Measurements from ENCODE around the gene SPP2. TPM values are rescaled to one million over a fixed set of nuclear protein-coding genes. Genes with fewer than 3 reads are reported as not detected.

The SPP2 gene, protein sequence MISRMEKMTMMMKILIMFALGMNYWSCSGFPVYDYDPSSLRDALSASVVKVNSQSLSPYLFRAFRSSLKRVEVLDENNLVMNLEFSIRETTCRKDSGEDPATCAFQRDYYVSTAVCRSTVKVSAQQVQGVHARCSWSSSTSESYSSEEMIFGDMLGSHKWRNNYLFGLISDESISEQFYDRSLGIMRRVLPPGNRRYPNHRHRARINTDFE
- not detected in 2 replicates for total RNA-seq (2014; rRNA removed; shearing (Covaris generic))

DNA sequence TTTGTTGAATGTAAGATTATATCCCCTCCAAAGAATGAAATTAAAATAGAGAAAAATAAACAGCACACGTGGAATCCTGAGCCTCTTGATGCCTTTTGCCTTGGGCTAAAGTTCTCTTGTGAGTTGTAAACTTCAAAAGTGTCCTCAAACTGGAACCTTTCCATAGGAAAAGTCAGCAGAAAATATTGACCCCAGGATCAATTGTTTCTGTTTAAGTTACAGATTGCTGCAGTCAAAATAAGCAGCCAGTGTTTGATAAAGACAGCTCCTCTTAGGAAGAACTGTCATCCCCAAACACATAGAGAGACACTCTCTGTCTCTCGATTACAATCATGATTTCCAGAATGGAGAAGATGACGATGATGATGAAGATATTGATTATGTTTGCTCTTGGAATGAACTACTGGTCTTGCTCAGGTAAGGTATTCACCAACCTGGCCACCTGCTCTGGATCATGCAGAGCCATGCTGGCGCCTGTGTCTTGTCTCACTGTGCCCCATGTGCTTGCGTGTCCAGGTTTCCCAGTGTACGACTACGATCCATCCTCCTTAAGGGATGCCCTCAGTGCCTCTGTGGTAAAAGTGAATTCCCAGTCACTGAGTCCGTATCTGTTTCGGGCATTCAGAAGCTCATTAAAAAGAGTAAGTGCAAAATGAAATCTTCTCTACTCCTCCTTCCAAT is at the start of gene SPP2:
TSS of gene SPP2 (plus strand) at position 248 of the 681 bp plus-strand sequence. CDS start at position 333, 85 bp downstream.
- H3K27me3 ChIP-seq (ENCODE audit: control insufficient read depth, insufficient read depth, low read length) = no peaks in the 10 kb centered on the region
- H3K4me3 ChIP-seq (ENCODE audit: insufficient read depth, low read depth, low read length) = no peak within 1 kb of the TSS
- no peaks in the 10 kb centered on the region for H3K36me3 ChIP-seq (replicated peaks; ENCODE audit: control insufficient read depth, insufficient read depth, low read length)
- DNase-seq = no peak

GRCh38 chr2:234001380-234002160 is 48.9 kb upstream of the SPP2 start:
- Histone ChIP-seq H3K27me3 (ENCODE audit: control insufficient read depth, insufficient read depth, low read length) (no peaks in the 10 kb centered on the region), H3K4me3 (ENCODE audit: insufficient read depth, low read depth, low read length) (no peak overlapping the region), H3K36me3 (replicated peaks; ENCODE audit: control insufficient read depth, insufficient read depth, low read length) (no peaks in the 10 kb centered on the region)
- no peak for DNase-seq

- H3K4me3 ChIP-seq (ENCODE audit: insufficient read depth, low read depth, low read length) = no peak overlapping the region
- no peaks in the 10 kb centered on the region for H3K27me3 ChIP-seq (ENCODE audit: control insufficient read depth, insufficient read depth, low read length)
- H3K36me3 ChIP-seq (replicated peaks; ENCODE audit: control insufficient read depth, insufficient read depth, low read length) = no peaks in the 10 kb centered on the region
- DNase-seq = no peak
Measured at GRCh38 chr2:234002281-234002680, 48.2 kb upstream of the SPP2 start.

GRCh38 chr2:234003972-234004617 is 46.4 kb upstream of the SPP2 start:
- Histone ChIP-seq H3K36me3 (replicated peaks; ENCODE audit: control insufficient read depth, insufficient read depth, low read length) (no peaks in the 10 kb centered on the region), H3K27me3 (ENCODE audit: control insufficient read depth, insufficient read depth, low read length) (no peaks in the 10 kb centered on the region), H3K4me3 (ENCODE audit: insufficient read depth, low read depth, low read length) (no peak overlapping the region)
- no peak for DNase-seq

GRCh38 chr2:234005126-234005525 is 45.4 kb upstream of the SPP2 start:
- no peak for DNase-seq
- Histone ChIP-seq H3K27me3 (ENCODE audit: control insufficient read depth, insufficient read depth, low read length) (no peaks in the 10 kb centered on the region), H3K36me3 (replicated peaks; ENCODE audit: control insufficient read depth, insufficient read depth, low read length) (no peaks in the 10 kb centered on the region), H3K4me3 (ENCODE audit: insufficient read depth, low read depth, low read length) (no peak overlapping the region)

- Histone ChIP-seq H3K4me3 (ENCODE audit: insufficient read depth, low read depth, low read length) (no peak overlapping the region), H3K27me3 (ENCODE audit: control insufficient read depth, insufficient read depth, low read length) (no peaks in the 10 kb centered on the region), H3K36me3 (replicated peaks; ENCODE audit: control insufficient read depth, insufficient read depth, low read length) (no peaks in the 10 kb centered on the region)
- DNase-seq = no peak
Measured at GRCh38 chr2:234006501-234006900, 44.0 kb upstream of the SPP2 start.

- H3K36me3 ChIP-seq (replicated peaks; ENCODE audit: control insufficient read depth, insufficient read depth, low read length) = no peaks in the 10 kb centered on the region
- no peak for DNase-seq
- no peaks in the 10 kb centered on the region for H3K27me3 ChIP-seq (ENCODE audit: control insufficient read depth, insufficient read depth, low read length)
- no peak overlapping the region for H3K4me3 ChIP-seq (ENCODE audit: insufficient read depth, low read depth, low read length)
Measured at GRCh38 chr2:234014427-234014826, 36.1 kb upstream of the SPP2 start.

GRCh38 chr2:234015861-234016260 is 34.6 kb upstream of the SPP2 start:
- DNase-seq = no peak
- Histone ChIP-seq H3K4me3 (ENCODE audit: insufficient read depth, low read depth, low read length) (no peak overlapping the region), H3K27me3 (ENCODE audit: control insufficient read depth, insufficient read depth, low read length) (no peaks in the 10 kb centered on the region), H3K36me3 (replicated peaks; ENCODE audit: control insufficient read depth, insufficient read depth, low read length) (no peaks in the 10 kb centered on the region)

GRCh38 chr2:234019896-234020295 is 30.6 kb upstream of the SPP2 start:
- no peak overlapping the region for H3K4me3 ChIP-seq (ENCODE audit: insufficient read depth, low read depth, low read length)
- DNase-seq = no peak
- H3K36me3 ChIP-seq (replicated peaks; ENCODE audit: control insufficient read depth, insufficient read depth, low read length) = no peaks in the 10 kb centered on the region
- H3K27me3 ChIP-seq (ENCODE audit: control insufficient read depth, insufficient read depth, low read length) = no peaks in the 10 kb centered on the region

DNA sequence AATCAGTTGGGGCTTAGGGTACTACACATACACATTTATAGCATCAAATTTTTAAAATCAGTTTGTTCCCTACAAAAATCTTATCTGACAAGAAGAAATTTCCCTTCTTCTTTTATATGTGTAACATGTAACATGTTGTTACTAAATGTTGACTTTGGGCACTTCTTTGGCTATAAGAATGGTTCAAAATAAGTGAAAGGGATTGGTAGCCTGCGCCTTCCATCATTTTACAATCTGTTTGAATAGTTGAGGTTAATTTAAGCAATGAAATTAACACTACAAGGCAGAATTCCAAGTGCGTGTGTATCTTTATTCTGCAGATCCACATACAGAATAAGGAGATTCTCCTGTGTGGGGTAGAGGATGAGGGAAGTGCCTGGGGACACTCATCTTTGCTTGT is 30.2 kb upstream of the SPP2 start:
- Histone ChIP-seq H3K27me3 (ENCODE audit: control insufficient read depth, insufficient read depth, low read length) (no peaks in the 10 kb centered on the region), H3K4me3 (ENCODE audit: insufficient read depth, low read depth, low read length) (no peak overlapping the region), H3K36me3 (replicated peaks; ENCODE audit: control insufficient read depth, insufficient read depth, low read length) (no peaks in the 10 kb centered on the region)
- no peak for DNase-seq

- Histone ChIP-seq H3K36me3 (replicated peaks; ENCODE audit: control insufficient read depth, insufficient read depth, low read length) (no peaks in the 10 kb centered on the region), H3K4me3 (ENCODE audit: insufficient read depth, low read depth, low read length) (no peak overlapping the region), H3K27me3 (ENCODE audit: control insufficient read depth, insufficient read depth, low read length) (no peaks in the 10 kb centered on the region; the same call in 1 of the 2 replicates)
- DNase-seq = no peak
Measured at GRCh38 chr2:234022424-234022823, 28.1 kb upstream of the SPP2 start.

DNA sequence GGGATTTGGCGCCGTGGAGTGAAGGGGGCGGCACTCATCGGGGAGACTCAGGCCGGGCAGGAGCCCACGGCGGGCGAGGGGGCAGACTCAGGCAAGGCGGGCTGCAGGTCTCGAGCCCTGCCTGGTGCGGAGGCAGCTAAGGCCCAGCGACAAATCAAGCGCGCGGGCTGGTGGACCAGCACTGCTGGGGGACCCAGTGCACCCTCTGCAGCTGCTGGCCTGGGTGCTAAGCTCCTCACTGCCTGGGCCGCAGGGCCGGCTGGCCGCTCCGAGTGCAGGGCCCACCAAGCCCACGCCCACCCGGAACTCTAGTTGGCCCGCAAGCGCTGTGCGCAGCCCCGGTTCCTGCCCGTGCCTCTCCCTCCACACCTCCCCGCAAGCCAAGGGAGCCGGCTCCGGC is 26.2 kb upstream of the SPP2 start:
- H3K27me3 ChIP-seq (ENCODE audit: control insufficient read depth, insufficient read depth, low read length) = no peaks in the 10 kb centered on the region; the same call in 1 of the 2 replicates
- H3K36me3 ChIP-seq (replicated peaks; ENCODE audit: control insufficient read depth, insufficient read depth, low read length) = no peaks in the 10 kb centered on the region
- no peak for DNase-seq
- H3K4me3 ChIP-seq (ENCODE audit: insufficient read depth, low read depth, low read length) = no peak overlapping the region

DNA sequence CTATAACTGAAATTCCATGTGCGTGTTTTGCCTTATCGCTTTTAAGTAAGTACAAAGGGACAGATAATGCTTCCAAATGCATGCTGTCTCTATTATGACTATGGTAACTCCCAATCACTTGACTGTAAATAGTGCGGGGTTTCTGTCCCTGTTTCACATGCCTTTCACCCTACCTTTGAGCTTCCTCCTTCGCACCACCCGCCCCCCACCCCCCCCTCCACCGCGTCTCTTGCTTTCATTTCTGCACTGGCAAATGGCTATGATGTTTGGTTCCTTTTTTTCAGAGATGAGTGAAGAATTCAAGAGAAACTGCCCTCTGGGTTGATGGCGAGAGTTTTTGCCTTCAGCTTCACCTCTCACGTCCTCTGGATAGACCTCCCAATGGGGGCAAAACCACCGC is 25.0 kb upstream of the SPP2 start:
- H3K27me3 ChIP-seq (ENCODE audit: control insufficient read depth, insufficient read depth, low read length) = no peaks in the 10 kb centered on the region; the same call in 1 of the 2 replicates
- H3K36me3 ChIP-seq (replicated peaks; ENCODE audit: control insufficient read depth, insufficient read depth, low read length) = no peaks in the 10 kb centered on the region
- H3K4me3 ChIP-seq (ENCODE audit: insufficient read depth, low read depth, low read length) = no peak overlapping the region

DNA sequence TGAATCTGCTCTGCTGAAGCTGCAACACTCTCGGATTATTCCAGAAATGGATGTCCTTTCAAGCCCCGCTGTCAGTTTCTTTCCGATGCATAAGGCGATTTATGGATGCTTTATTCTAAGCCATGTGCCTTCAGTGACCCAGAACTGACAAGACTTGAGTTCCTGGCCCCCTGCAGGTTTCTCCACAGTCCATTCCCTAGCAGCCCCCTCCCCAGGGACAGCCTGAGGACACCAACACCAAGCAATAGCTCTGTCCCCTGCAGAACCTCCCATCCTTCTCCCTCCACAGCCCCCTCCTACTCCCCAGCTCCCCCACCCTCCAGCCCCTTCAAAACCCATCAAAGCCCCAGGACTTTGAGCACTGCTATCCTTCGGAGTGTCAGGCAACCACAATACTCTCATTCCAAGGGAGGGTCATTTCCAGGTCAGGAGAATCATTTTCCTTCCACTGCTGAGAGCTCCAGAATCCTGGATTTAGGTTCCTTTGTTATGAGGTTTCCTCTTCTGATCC is 24.6 kb upstream of the SPP2 start:
- no peak for DNase-seq
- Histone ChIP-seq H3K36me3 (replicated peaks; ENCODE audit: control insufficient read depth, insufficient read depth, low read length) (no peaks in the 10 kb centered on the region), H3K4me3 (ENCODE audit: insufficient read depth, low read depth, low read length) (no peak overlapping the region), H3K27me3 (ENCODE audit: control insufficient read depth, insufficient read depth, low read length) (no peaks in the 10 kb centered on the region; the same call in 1 of the 2 replicates)

More for the DNA sequence above, 25.0 kb upstream of the SPP2 start:
- DNase-seq = no peak
